ENCODE results near the gene AK3. TPM values are rescaled to one million over a fixed set of nuclear protein-coding genes. Genes with fewer than 3 reads are reported as not detected.

Gene AK3
- total RNA-seq, 1 donor: 23.7 TPM

Other genes with a start within 250 kb of the AK3 start
- 10.1 TPM for gene PLPP6, start 78.9 kb downstream of the AK3 start, total RNA-seq
- 1.8 TPM for gene SPATA6L, start 74.7 kb downstream of the AK3 start, total RNA-seq
- gene CDC37L1, start 61.6 kb downstream of the AK3 start, total RNA-seq: 36.2 TPM
- 27.7 TPM for gene RCL1, start 51.7 kb upstream of the AK3 start, total RNA-seq
- 15.5 TPM for gene JAK2, start 244.1 kb upstream of the AK3 start, total RNA-seq